ENCODE measurements around the gene USPL1. TPM values are rescaled to one million over a fixed set of nuclear protein-coding genes. Genes with fewer than 3 reads are reported as not detected.
"Not testable (repeated sequence)": the region's sequence is repeated elsewhere in the genome, so short reads cannot be mapped to it uniquely, and the experiment has no call there.

USPL1 gene
- total RNA-seq, 2 experiments from 2014 or later: 13.3 to 13.8 TPM

DNA sequence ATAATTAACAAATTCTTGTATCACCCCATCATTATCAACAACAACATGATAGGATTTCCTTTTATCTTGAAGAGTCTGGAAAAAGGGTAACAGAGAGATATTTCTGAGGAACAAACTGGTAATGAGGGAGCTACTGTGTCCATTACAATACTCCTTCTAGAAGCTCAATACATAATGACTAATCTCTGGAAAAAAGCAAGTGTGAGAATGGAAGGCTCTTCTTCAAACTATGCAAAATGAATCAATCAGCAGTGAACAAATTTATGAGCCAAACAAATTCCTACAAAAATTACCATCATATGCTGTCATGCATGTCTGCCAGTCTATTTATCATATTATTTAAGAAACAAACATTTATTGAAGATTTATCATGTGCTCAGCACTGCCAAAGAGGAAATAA lies 30.0 kb upstream of the USPL1 start:
- Mint-ChIP-seq H3K27me3 (no peaks in the 10 kb centered on the region), H3K4me3 (no peak overlapping the region), H3K4me1 (ENCODE audit: low read depth) (no peaks in the 10 kb centered on the region), H3K27ac (no peak overlapping the region), H3K9me3 (no peaks in the 10 kb centered on the region), H3K36me3 (no peaks in the 10 kb centered on the region)
- intact Hi-C loops (cut with micrococcal nuclease): no loop called here
- no peak for DNase-seq
- ChIA-PET POLR2A (no interaction called here), CTCF (interaction anchor here (1.0 kb wide), 1 partner anchor 455 kb away, joined by 4 read pairs; no protein-coding TSS in a partner anchor)

DNA sequence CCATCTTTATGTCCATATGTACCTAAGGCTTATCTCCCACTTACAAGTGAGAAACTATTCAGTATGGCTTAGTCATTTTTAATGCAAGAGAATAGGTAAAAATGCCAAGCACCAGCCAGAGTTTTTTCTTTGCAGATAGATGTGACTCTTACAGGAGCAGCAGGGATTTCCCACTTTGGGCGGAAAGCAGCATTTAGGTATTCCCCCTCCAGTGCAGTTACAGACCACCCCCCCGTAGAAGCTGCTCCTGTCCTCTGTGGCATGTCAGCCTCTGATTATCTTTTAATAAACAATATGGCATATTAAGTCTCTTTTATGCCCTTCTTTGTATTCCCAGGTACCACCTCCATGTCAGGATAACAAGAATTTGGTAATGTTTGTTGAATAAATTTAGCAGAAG lies 24.7 kb upstream of the USPL1 start:
- no peaks in the 10 kb centered on the region for H3K27me3 Mint-ChIP-seq
- ChIA-PET CTCF (no interaction called here), POLR2A (no interaction called here)
- H3K9me3 Mint-ChIP-seq: no peaks in the 10 kb centered on the region
- no peaks in the 10 kb centered on the region for H3K36me3 Mint-ChIP-seq
- intact Hi-C loops (cut with micrococcal nuclease): no loop called here
- no peak overlapping the region for H3K4me3 Mint-ChIP-seq
- DNase-seq: no peak
- no peaks in the 10 kb centered on the region for H3K4me1 Mint-ChIP-seq (ENCODE audit: low read depth)
- H3K27ac Mint-ChIP-seq: no peak overlapping the region

DNA sequence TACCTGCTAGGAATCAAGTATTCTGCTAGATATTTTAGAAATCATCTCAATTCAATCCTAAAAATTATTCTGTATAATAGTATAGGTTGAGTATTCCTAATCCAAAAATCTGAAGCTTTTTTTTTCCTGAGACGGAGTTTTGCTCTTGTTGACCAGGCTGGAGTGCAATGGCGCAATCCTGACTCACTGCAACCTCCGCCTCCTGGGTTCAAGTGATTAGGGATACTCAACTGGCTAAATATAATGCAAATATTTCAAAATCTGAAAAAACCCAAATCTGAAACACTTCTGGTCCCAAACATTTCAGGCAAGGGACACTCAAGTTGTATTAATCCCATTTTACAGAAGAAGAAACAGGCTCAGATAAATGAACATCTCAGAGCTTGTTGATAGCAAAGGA lies 17.2 kb upstream of the USPL1 start:
- ChIA-PET POLR2A (no interaction called here), CTCF (no interaction called here)
- no peak overlapping the region for H3K27ac Mint-ChIP-seq
- no peaks in the 10 kb centered on the region for H3K36me3 Mint-ChIP-seq
- intact Hi-C loops (cut with micrococcal nuclease): no loop called here
- no peak overlapping the region for H3K4me3 Mint-ChIP-seq
- no peaks in the 10 kb centered on the region for H3K9me3 Mint-ChIP-seq
- H3K4me1 Mint-ChIP-seq (ENCODE audit: low read depth): no peaks in the 10 kb centered on the region
- H3K27me3 Mint-ChIP-seq: no peaks in the 10 kb centered on the region
- DNase-seq: no peak

DNA sequence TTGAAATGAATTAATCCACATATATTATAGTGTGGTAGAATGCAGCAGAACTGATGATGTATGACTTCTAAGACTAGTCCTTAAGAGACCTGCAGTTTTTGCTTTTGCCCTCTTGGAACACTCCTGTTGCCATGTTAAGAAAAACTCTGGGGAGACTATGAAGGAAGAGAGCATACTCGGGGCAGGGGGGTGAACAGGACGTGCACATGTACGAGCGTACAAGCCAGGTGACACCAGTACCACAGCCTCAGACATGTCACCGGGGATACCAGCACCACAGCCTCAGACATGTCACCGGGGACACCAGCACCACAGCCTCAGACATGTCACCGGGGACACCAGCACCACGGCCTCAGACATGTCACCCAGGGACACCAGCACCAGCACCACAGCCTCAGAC lies 15.9 kb upstream of the USPL1 start:
- ChIA-PET POLR2A (no interaction called here), CTCF (no interaction called here)
- H3K4me3 Mint-ChIP-seq: no peak overlapping the region
- no peak for DNase-seq
- no peaks in the 10 kb centered on the region for H3K27me3 Mint-ChIP-seq
- H3K27ac Mint-ChIP-seq: no peak overlapping the region
- intact Hi-C loops (cut with micrococcal nuclease): no loop called here
- H3K4me1 Mint-ChIP-seq (ENCODE audit: low read depth): no peaks in the 10 kb centered on the region
- no peaks in the 10 kb centered on the region for H3K9me3 Mint-ChIP-seq
- H3K36me3 Mint-ChIP-seq: no peaks in the 10 kb centered on the region

- Mint-ChIP-seq H3K9me3 (no peaks in the 10 kb centered on the region), H3K27ac (no peak overlapping the region), H3K36me3 (peaks cover 2% of the 10 kb centered on the region), H3K27me3 (no peaks in the 10 kb centered on the region), H3K4me3 (no peak overlapping the region), H3K4me1 (ENCODE audit: low read depth) (peaks cover 18% of the 10 kb centered on the region)
- no peak for DNase-seq
- POLR2A ChIA-PET: no interaction called here
- intact Hi-C loops (cut with micrococcal nuclease): no loop called here
- CTCF ChIA-PET: interaction anchor here (0.9 kb wide), 1 partner anchor 27 kb away, joined by 3 read pairs; no protein-coding TSS in a partner anchor
Observed at GRCh38 chr13:30605052-30605451, 12.7 kb upstream of the USPL1 start.

GRCh38 chr13:30607186-30607585 lies 10.5 kb upstream of the USPL1 start:
- not testable (repeated sequence) for H3K4me3 Mint-ChIP-seq

DNA sequence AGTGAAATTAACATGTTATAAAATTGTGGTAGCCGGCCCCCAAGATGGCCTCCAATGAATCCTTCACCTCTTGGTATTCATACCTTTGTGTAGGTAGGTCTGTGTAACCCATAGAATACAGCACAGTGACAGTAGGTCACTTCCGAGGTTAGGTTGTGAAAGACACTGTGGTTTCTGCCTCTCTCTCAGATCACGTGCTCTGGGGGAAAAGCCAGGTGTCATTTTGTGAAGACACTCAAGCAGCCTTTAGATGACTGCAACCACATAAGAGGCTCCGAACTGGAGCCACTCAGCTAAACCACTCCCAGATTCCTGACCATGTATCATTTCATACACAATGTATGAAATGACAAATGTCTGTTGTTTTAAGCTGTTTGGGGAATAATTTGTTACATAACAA lies 9.8 kb upstream of the USPL1 start:
- intact Hi-C loops (cut with micrococcal nuclease): loop anchor here (1.0 to 2.0 kb wide), 2 partner anchors 9 to 31 kb away; partner anchors contain the start of gene USPL1
- POLR2A ChIA-PET: interaction anchor here (1.2 kb wide), 1 partner anchor 9 kb away, joined by 5 read pairs; no protein-coding TSS in a partner anchor
- CTCF ChIA-PET: interaction anchor here (0.7 to 1.5 kb wide), 5 partner anchors 9 to 475 kb away, joined by 3 to 6 read pairs (median 3); partner anchors contain the start of gene USPL1
- peaks cover 2% of the 10 kb centered on the region for H3K36me3 Mint-ChIP-seq
- no peaks in the 10 kb centered on the region for H3K9me3 Mint-ChIP-seq
- H3K4me1 Mint-ChIP-seq (ENCODE audit: low read depth): peaks cover 18% of the 10 kb centered on the region
- no peaks in the 10 kb centered on the region for H3K27me3 Mint-ChIP-seq
- H3K4me3 Mint-ChIP-seq: no peak overlapping the region
- DNase-seq: peak; percentile 81
- no peak overlapping the region for H3K27ac Mint-ChIP-seq

More at GRCh38 chr13:30607186-30607585, 10.5 kb upstream of the USPL1 start:
- DNase-seq; POLR2A ChIA-PET; H3K27ac Mint-ChIP-seq; H3K27me3 Mint-ChIP-seq; H3K36me3 Mint-ChIP-seq; intact Hi-C loops (cut with micrococcal nuclease); H3K9me3 Mint-ChIP-seq: not testable (repeated sequence)
- CTCF ChIA-PET: interaction anchor here (0.9 to 1.5 kb wide), 4 partner anchors 10 to 475 kb away, joined by 3 to 6 read pairs (median 4); partner anchors contain the start of gene USPL1
- peaks cover 18% of the 10 kb centered on the region for H3K4me1 Mint-ChIP-seq (ENCODE audit: low read depth)

- Mint-ChIP-seq H3K4me1 (ENCODE audit: low read depth) (peaks cover 18% of the 10 kb centered on the region), H3K4me3 (no peak overlapping the region), H3K27ac (no peak overlapping the region), H3K9me3 (no peaks in the 10 kb centered on the region), H3K36me3 (peaks cover 2% of the 10 kb centered on the region), H3K27me3 (no peaks in the 10 kb centered on the region)
- intact Hi-C loops (cut with micrococcal nuclease): loop anchor here (1.0 to 2.0 kb wide), 2 partner anchors 9 to 32 kb away; partner anchors contain the start of gene USPL1
- CTCF ChIA-PET: interaction anchor here (0.8 to 1.5 kb wide), 3 partner anchors 9 to 436 kb away, joined by 3 to 6 read pairs (median 3); partner anchors contain the start of gene USPL1
- DNase-seq: no peak
- POLR2A ChIA-PET: interaction anchor here (1.2 kb wide), 1 partner anchor 9 kb away, joined by 5 read pairs; no protein-coding TSS in a partner anchor
Observed at GRCh38 chr13:30608364-30608763, 9.4 kb upstream of the USPL1 start.

DNA sequence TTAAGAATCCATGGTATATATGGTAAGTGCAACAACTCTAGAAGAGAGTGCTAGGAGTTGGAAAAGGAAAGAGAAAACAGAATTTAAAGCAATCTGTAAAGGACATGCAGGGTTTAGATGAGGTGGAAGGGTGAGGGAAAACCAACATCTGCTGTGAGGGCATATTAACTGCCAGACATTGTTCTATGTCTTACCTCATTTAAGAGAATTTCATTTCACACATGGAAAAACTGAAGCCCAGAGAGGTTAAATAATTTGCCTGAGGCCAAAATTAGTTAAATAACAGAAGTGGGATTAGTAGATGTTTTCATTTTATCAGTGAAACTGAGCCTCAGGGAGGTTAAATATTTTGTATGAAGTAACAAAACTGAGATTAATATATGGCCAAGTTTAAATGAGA lies 7.4 kb upstream of the USPL1 start:
- no peak for DNase-seq
- intact Hi-C loops (cut with micrococcal nuclease): no loop called here
- Mint-ChIP-seq H3K27me3 (no peaks in the 10 kb centered on the region), H3K36me3 (peaks cover 8% of the 10 kb centered on the region), H3K4me1 (ENCODE audit: low read depth) (peaks cover 26% of the 10 kb centered on the region), H3K9me3 (no peaks in the 10 kb centered on the region), H3K4me3 (no peak overlapping the region), H3K27ac (no peak overlapping the region)
- ChIA-PET POLR2A (no interaction called here), CTCF (interaction anchor here (1.3 kb wide), 1 partner anchor 33 kb away, joined by 3 read pairs; no protein-coding TSS in a partner anchor)

DNA sequence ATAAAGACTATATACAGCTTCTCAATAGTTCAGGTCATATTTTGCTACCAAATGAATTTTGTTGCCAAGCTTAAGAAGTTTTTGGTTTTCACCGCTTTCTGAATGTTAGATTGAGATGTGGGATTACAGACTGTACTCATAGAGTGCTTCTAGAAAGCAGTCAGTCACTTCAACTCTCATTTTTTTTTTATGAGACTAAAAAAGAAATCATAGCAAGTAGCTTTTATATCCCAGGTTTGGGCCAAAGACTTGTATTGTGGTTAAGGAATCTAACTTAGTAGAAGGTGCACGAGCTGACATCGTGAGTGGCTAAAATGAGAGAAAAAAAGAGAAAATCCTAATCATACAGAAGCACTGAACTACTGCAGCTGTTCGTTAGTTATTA lies 2.2 kb upstream of the USPL1 start:
- H3K36me3 Mint-ChIP-seq: peaks cover 6% of the 10 kb centered on the region
- intact Hi-C loops (cut with micrococcal nuclease): loop anchor here (5.0 kb wide), 2 partner anchors 57 to 1812 kb away; partner anchors contain the start of gene N4BP2L1
- H3K4me3 Mint-ChIP-seq: no peak overlapping the region
- no peaks in the 10 kb centered on the region for H3K27me3 Mint-ChIP-seq
- no peaks in the 10 kb centered on the region for H3K9me3 Mint-ChIP-seq
- H3K4me1 Mint-ChIP-seq (ENCODE audit: low read depth): peaks cover 18% of the 10 kb centered on the region
- DNase-seq: no peak
- POLR2A ChIA-PET: interaction anchor here (0.7 to 3.4 kb wide), 4 partner anchors 11 to 469 kb away, joined by 3 to 46 read pairs (median 5); partner anchors contain the start of gene HMGB1
- H3K27ac Mint-ChIP-seq: no peak overlapping the region
- CTCF ChIA-PET: interaction anchor here (0.7 to 2.7 kb wide), 7 partner anchors 66 to 483 kb away, joined by 3 to 12 read pairs (median 6); no protein-coding TSS in a partner anchor

DNA sequence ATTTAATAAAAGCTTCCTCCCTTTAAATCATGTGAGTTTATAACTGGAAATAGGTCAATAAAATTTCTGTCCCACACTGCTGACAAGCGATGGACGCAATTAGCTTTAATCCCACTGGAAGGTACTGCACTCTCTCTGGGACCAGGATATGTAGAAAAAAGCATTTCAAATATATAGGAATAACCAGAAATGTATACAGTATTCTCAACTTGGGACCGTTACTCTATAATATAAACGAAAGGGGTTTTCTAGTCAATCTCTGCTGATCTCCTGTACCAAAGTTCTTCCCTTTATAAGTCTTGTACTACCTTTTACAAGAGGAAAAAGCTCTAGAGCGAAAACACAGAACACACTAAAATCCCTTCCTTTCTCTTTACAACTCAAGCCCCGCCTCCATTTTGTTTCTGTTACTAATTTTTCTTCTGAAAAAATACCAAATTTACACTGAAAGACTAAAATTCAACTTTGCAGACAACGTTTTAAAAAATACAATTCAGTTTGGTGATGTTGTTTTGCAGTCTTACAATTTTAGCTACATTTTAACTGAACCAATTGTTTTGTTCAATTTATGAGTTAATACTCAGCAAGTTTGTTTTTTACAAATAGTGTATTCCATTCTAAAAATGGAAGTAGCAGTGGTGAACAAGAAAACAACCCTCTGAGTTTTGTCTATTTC lies 1.7 kb upstream of the USPL1 start:
- H3K27me3 Mint-ChIP-seq: no peaks in the 10 kb centered on the region
- no peak overlapping the region for H3K27ac Mint-ChIP-seq
- peaks cover 7% of the 10 kb centered on the region for H3K36me3 Mint-ChIP-seq
- no peak for DNase-seq
- no peak overlapping the region for H3K4me3 Mint-ChIP-seq
- ChIA-PET POLR2A (interaction anchor here (1.0 to 3.4 kb wide), 4 partner anchors 12 to 470 kb away, joined by 3 to 46 read pairs (median 4); partner anchors contain the start of genes HMGB1 and UBE2L5), CTCF (interaction anchor here (0.9 to 2.7 kb wide), 9 partner anchors 10 to 484 kb away, joined by 3 to 12 read pairs (median 4); no protein-coding TSS in a partner anchor)
- peaks cover 22% of the 10 kb centered on the region for H3K4me1 Mint-ChIP-seq (ENCODE audit: low read depth)
- intact Hi-C loops (cut with micrococcal nuclease): loop anchor here (2.0 to 5.0 kb wide), 7 partner anchors 39 to 1811 kb away; partner anchors contain the start of genes KATNAL1, N4BP2L1 and SLC7A1
- no peaks in the 10 kb centered on the region for H3K9me3 Mint-ChIP-seq

DNA sequence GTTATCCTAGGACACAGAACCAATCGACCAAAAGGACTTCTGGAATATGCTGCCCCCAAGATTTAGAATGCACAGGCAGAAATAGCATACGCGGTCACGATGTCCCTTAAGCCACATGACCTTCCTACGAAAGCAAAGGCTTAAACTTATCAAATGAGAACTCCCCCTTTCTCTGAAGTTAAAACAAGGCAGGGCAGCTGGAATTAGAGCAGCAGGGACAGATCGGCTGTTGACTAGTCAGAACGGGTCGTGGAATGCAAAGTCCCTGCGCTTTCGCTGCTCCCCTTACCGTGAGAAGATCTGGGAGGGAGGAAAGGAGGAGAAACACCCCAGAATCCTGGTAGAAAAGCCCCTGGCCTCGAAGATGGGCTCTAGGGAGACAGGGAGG lies 799 bp upstream of the USPL1 start:
- intact Hi-C loops (cut with micrococcal nuclease): loop anchor here (1.0 to 5.0 kb wide), 17 partner anchors 9 to 1810 kb away; partner anchors contain the start of genes KATNAL1, N4BP2L1 and SLC7A1
- peaks cover 10% of the 10 kb centered on the region for H3K36me3 Mint-ChIP-seq
- H3K27ac Mint-ChIP-seq: no peak overlapping the region
- DNase-seq: peak; percentile 69
- H3K27me3 Mint-ChIP-seq: no peaks in the 10 kb centered on the region
- H3K4me3 Mint-ChIP-seq: no peak overlapping the region
- H3K4me1 Mint-ChIP-seq (ENCODE audit: low read depth): peaks cover 26% of the 10 kb centered on the region
- ChIA-PET POLR2A (interaction anchor here (0.8 to 3.4 kb wide), 12 partner anchors 9 to 310 kb away, joined by 3 to 46 read pairs (median 6); partner anchors contain the start of genes HMGB1, KATNAL1 and UBE2L5), CTCF (interaction anchor here (0.6 to 2.7 kb wide), 10 partner anchors 9 to 502 kb away, joined by 3 to 12 read pairs (median 4); no protein-coding TSS in a partner anchor)
- no peaks in the 10 kb centered on the region for H3K9me3 Mint-ChIP-seq

All from activated CD4-positive, alpha-beta memory T cell treated with anti-CD3 and anti-CD28 coated beads for 36 hours (primary cell).